Superior temporal gyrus (tissue), 1 donor: Measurements from ENCODE around the gene RXRA.

Source experiments
- DNase-seq: peaks from one replicate; pipeline ENCODE4 v3.0.0-alpha.2; 2016; ENCODE audit errors: extremely low spot score

RXRA gene

DNA sequence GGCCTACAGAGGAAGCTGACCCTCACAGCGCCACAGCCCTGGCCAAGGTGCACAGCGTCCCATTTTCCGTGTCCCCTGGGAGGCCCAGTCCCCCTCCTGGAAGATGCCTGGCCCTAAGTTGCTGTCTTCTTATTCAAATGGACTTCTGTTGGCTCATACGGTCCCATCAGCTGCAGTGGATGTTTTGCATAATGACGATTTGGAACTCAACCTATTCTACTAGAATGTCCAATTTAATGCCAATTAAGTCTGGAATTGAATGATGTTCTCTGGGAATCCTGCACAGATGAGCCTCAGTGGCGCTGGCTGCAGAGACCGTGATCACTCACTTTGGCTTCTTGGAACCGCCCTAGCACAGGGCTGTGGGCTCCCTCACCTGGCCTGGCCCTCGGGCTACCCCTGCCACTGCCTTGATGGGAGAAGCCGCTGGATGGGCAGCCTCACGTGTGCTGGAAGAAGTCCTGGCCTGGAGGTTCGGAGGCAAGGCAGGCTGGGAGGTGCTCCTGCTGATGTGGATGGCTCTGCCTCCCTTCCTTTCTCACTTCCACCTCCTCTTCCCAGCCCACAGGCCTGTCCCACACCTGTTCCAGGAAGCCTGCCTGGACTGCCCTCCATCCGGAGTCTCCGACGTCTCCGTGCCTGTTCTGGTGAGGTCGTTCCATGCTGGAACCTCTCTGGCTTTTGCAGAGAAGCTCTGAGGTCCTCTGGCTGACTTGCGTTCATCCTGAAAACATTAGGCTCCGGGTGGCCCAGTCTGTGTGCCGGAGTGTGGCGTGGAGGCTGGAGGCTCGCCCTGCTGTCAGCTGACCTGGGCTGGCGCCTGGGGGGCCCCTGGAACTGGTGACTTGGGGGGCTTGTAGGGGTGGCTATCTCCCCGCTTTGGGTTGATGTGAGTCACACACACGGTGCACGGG, 147.1 kb downstream of the RXRA start:
- DNase-seq = no peak

- DNase-seq = no peak
Measured at GRCh38 chr9:134474055-134474370, 147.8 kb downstream of the RXRA start.

DNA sequence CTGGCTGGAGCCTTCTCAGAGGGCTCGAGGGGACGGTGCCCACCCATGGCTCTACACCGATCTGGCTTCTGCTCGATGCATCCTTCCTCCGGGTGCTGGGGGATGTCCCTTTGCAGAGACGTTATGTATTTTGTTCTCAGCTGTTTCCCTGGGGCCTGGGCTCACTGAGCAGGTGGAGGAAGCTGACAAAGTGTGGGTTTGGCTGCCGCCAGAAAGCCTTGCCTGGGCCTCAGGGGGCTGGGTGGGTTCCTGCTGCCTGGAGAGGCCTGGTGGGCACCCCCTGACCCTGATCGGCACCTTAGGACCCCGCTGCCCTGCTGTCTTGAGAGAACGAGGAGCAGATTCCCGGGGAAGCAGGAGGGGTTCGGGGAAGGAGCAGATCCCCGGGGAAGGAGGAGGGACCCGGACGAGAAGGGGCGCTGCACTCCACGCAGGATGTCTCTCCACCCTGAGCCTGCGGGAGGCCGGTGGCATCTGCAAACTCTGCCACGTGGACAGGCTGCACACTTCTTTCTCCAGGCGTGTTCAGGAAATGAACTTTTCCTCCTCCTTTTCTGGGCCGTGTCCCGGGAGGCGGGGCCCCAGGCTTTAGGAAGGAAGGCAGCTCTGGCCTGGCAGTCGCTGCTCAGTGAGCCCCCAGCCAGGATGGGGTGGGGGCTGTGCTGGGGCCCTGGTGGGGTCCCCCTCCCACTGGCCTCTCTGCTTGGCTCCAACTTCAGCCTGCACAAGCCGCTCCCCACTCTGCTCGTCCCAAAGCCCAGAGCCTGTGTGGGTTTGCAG, 148.9 kb downstream of the RXRA start:
- no peak for DNase-seq

- no peak for DNase-seq
Measured at GRCh38 chr9:134476272-134476941, 150.2 kb downstream of the RXRA start.

- no peak for DNase-seq
Measured at GRCh38 chr9:134476942-134477335, 150.7 kb downstream of the RXRA start.

DNA sequence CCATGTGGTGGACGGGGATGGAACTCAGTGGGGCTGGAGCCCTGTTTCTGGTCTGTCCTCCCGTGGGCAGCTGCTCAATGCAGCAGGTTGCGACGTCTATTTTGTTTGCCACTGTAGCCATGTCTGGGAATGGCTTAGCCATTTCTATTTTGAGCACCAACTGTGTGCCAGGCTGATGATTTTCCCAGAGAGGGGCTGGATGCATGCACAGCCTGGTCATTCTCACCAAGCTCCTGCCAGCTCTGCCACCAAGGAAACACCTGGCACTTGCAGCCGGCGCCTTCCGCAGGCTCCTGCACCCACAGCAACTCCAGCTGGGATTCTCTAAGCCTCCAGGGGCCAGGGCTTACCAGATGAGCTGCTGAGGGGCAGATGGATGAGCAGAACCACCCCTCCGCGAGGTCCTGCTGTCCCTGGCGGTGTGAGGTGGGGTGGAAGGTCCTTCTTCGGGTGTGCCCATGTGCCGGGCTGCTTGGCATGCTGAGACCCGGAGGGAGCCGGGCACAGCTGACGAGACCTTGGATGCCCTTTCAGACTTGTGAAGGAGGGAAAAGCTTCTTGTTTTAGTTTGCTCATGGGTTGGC, 151.2 kb downstream of the RXRA start:
- DNase-seq = no peak

- DNase-seq = no peak
Measured at GRCh38 chr9:134477927-134478326, 151.7 kb downstream of the RXRA start.

DNA sequence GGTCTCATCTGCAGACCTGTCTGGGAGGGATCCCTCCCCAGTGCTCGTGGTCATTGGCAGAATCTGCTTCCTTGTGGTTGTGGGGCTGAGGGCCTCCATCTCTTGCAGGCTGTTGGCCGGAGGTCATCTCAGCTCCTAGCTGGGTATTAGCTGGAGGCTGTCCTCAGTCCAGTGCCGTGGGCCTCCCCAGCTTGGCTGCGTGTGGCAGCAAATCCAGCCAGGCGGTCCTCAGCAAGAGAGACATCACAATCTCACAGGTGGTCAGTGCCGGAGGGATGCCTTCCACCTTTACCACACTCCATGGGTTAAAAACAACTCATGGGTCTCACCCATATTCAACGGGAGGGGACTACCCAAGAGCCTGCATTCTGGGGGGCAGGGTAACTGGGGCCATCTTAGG, 155.5 kb downstream of the RXRA start:
- no peak for DNase-seq

DNA sequence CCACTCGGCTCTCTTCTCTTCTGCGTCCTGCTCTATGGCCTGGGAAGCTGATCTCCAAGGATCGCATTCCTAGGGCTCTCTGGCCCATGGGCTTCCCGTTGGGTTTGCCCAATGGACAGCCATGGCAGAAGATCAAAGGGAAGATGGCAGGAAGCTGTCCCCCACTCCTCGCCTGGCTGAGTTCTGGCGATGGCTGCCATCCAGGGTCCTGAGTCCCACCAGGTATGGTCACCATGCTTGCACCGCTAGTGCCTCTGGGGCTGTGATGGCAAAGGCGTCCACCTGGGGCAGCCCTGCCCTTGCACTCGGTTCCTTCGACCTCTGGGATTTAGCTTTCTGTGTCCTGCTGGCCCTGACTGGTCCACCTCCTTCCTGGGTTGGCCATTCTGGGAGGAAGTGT, 156.0 kb downstream of the RXRA start:
- no peak for DNase-seq

DNA sequence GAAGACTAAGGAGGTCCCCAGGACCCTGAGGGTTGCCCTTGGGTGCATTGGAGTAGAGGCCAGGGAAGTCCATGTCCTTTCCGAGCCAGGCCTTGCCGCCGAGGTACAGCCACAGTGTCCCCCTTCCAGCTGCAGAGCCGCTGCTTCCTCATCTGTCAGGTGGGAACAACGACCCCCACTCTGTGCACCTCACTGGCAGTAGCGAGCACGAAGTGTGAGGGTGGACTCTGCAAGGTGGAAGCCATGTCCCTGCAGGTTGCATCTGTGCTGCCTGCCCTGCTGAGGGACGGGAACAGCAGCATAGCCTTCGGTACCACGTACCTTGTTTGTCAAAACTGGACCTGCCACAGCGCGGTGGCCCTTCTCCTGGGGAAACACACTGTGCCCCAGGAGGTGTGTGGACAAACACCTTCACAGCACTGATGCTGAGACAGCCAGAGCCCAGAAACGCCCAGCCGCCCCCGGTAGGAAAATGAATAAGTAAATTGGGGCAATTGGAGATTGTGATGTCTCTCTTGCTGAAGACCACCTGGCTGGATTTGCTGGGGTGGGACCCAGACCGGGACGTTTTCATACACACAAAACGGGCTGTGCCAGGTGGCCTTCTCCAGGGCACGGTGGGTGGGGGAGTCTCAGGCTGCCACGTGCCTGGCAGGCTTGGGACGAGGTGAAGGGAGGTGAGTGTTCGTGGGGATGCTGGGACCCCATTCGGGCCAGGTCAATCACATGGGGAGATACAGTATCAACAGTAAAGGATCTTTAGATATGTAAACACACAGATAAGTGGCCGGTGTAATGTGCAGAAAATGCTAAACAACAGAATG, 157.3 kb downstream of the RXRA start:
- no peak for DNase-seq

- DNase-seq = peak; percentile 16
Measured at GRCh38 chr9:134484479-134484878, 158.2 kb downstream of the RXRA start.

DNA sequence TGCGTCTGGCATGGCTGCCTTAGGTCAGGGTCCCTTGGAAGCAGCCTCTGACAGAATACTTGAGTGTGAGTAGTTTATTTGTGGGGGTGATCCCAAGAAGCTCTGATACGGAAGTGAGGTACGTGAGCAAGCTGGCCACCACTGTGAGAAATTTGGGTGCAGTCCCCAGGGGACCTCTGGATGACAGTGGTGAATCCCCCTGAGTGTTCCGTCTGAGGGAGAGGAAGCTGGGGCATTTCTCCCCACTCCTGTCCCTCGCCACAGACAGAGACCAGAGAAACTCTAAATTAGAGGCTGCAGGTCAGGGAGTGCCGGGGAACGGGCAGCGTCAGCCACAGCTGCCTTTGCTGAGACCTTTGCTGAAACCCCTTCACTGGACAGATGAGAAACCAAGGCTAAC, 159.4 kb downstream of the RXRA start:
- DNase-seq = no peak

DNA sequence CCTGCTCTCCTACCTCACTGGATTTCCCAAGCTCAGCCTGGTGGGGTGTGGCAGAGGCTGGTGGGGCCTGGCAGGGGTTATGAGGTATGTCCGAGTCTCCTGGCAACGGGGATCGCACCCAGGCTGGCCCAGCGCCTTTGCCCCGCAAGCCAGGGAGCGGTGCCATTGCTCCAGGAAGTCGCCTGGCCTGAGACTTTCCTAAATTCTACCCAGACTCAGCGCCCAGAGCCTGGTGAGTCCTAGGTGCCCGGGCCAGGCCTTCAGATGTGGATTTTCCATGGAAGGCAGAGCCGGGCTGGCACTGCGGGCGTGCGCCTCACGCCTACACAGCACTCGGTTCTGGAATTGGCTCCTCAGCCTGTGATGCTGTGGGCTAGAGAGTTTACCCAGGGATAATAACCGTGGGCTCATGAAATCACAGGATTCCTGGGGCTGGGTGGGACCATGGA, 159.9 kb downstream of the RXRA start:
- DNase-seq = no peak

DNA sequence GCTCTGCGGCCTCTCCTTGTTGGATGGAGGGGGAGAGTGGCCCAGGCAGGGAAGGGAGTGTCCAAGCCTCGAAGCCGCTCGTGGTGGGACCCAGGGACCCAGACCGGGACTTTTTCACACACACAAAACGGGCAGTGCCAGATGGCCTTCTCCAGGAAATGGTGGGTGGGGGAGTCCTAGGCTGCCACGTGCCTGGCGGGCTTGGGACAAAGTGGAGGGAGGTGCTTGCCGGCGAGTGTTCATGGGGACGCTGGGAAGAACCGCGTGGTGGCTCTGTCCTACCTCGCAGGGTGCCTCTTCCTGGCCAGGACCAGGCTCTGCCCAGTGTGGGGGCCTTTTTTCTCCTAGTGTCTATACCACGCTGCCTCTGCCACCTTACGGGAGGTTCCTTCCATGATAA, 160.3 kb downstream of the RXRA start:
- DNase-seq = no peak
